ENCODE measurements around the gene STPG2.

STPG2 gene

DNA sequence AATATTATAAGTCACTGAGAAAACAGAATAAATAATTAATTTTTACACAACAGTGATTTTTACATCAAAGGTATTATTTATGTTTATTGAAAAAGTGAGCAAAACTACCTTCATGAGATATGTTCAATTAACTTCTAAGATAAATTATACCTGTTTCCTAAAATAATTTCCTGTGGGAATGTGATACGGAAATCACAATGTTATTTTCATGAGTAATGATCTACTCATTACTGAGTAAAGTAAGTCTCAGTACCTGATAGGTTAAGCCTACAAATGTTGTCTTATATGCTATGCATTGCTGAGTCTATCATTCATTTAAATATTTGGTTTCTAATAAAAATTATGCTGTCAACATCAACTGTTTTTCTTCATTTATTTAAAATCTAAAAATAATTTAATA, 324.0 kb downstream of the STPG2 start:
- DNase-seq (ENCODE audit: low read depth, low spot score) = no peak

DNA sequence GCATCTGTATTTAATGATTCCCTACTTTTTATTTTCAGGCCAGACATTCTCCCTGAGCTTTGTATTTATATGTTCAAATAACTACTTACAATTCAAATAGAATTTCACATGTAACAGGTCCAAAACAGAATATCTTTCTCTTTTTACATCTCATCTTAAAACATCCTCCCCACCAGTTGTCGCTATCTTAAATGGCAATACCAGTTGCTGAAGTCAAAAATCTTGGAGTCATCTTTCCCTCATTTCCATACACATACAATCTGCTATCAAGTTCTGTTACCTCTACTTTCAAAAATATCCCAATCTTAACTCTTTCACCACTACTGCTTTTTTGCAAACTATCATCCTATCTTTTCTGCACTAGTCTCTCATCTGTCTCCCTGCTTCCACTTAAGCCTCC, 330.5 kb downstream of the STPG2 start:
- no peak for DNase-seq (ENCODE audit: low read depth, low spot score)

DNA sequence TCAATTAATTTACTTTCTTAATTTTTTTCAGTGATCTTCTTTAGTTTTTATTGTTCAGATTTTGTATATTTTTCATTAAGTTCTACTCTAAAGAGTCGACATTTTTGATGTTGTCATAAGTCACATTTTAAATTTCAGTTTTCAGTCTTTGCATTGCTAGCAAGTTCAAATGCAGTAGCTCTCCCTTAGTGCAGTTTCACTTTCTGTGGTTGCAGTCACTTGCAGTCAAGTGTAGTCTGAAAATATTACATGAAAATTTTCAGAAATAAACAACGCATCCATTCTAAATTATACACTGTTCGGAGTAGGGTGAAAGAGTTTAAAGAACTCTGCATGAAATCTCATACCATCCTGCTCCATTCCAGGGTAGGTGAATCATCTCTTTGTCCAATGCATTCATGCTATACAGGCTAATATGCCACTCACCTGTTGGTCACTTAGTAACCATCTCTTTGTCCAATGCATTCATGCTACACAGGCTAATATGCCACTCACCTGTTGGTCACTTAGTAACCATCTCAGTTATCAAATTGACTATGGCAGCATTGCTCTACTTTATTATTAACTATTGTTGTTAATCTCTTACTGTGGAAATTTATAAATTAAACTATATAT, 356.9 kb downstream of the STPG2 start:
- no peak for DNase-seq (ENCODE audit: low read depth, low spot score)

DNA sequence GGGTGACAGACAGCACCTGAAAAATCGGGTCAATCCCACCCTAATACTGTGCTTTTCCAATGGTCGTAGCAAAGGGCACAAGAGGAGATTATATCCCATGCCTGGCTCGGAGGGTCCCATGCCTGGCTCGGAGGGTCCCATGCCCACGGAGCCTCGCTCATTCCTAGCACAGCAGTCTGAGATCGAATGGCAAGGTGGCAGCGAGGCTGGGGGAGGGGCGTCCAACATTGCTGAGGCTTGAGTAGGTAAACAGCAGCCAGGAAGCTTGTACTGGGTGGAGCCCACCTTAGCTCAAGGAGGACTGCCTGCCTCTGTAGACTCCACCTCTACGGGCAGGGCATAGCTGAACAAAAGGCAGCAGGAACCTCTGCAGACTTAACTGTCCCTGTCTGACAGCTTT, 365.1 kb downstream of the STPG2 start:
- no peak for DNase-seq (ENCODE audit: low read depth, low spot score)

DNA sequence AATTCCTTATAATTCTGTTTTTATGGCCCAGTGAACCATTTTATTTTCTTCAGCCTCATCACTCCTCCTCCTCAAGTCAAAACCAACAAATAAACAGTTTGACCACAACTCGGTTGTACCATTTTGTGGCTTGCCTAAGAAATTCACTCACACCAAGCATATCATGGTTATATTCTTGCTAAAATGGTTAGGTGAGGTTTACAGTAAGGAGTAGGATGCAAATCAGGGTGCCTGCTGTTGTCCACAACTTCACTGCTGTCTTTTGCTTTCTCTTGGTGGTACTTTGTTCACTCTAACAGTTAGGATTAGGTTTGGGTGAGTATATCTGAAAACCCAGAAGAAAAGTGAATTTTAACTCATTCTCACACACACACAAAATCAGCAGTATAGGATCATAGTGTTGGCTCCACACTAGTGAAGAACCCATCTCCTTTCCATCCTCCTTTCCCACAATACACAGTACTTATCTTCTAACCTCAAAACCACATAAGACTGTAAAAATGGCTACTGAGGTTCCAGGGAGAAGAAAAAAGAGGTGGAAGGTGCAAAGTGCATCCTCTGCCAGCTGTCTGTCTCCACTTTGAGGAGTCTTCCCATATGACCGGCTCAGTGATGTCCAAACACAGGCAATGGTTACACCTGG, 368.8 kb downstream of the STPG2 start:
- no peak for DNase-seq (ENCODE audit: low read depth, low spot score)

DNA sequence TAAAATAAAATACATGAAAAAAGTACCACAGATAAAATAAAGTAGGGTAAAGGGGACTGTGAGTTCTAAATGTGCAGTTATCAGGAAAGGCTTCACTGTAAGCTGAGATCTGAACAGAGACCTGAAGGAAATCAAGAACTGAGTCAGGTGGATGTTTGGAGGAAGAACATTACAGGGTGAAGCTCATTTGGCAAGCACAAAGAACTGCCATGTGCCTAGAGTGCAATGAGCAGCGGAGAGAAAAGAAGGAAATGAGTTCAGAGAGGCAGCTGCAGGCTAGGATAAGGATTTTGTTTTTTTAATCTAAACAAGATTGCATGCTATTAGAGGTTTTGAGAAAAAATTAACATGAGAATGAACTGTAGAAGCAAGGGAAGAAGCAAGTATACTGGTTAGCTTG, 373.1 kb downstream of the STPG2 start:
- DNase-seq (ENCODE audit: low read depth, low spot score) = no peak

DNA sequence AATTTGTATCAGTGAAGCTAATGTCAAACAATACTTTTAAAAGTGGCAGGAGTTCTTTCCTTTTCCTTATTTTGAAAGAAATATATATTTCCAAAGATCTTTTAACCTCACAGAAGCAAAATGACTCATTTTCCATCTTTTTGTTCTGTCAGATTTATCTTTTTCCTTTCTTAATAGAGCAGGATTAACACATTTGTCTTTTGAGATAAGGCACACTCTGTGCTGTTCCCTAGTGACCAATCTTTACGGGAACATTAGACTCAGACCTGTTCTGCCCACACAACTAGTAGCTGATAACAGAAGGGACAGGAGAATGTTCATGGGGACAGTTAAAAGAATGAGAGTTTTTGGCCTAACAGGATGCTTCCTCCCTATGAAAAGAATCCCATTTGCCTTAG, 381.2 kb downstream of the STPG2 start:
- no peak for DNase-seq (ENCODE audit: low read depth, low spot score)

DNA sequence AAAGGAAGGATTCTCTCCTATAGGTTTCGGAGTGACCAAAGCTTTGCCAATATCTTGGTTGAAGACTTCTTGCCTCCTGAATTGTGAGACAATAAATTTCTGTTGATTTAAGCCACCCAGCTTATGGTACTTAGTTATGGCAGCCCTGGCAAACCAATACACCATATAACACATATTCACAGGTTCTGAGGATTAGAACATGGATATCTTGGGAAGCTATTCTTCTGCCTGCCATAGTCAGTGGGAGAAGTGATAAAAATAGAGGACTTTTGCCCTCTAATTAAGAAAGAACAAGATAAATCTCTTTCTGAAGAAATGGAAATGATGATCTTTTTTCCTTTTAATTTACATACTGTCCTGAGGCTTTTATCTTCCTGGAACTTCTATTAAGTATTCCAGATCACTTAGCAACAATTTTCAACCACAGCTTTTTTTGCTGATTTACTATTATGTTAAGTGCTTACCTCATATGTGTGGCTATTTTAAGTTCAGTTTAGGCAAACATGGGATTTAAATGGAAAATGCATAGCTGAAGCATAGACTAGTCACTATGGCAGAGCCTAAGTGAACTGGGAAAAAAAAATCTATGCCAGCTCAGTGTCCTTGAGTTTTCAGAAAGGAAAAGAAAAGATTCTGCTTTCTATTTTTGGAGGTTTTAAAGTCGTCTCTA, 381.7 kb downstream of the STPG2 start:
- no peak for DNase-seq (ENCODE audit: low read depth, low spot score)

DNA sequence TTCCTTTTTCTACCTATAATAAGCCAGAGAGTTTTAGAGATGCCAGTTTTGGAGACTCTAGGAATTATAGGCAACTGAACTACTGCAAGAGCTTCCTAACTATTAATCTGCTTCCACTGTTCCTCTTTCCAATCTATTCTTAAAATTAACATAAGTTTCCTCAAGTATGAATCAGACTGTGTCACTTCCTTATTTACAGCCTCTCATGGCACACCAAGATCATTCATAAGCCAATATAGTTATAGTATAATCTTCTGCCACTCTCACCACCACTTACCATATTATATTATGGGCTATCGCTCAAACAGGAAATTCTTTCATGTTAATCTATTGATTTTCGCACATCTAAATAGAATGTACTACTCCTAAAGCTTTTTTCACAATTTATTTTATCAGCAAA, 383.5 kb downstream of the STPG2 start:
- no peak for DNase-seq (ENCODE audit: low read depth, low spot score)

DNA sequence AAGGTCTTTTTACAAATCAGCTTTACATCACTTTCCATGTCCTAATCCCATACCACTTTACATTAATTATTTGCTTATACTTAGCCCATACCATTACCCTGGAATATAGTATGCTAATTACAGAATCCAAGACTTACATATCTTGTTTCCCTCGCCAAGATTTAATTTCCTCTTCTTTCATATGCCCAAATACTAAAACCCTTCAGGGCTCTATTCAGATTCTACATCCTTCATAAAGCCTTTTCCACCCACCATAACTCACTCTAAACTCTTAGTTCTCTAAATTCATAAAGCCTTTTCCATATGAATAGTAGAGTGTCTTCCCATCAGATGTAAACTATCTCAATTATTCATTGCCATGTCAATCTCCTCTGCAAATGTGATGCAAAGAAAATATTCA, 390.7 kb downstream of the STPG2 start:
- no peak for DNase-seq (ENCODE audit: low read depth, low spot score)

DNA sequence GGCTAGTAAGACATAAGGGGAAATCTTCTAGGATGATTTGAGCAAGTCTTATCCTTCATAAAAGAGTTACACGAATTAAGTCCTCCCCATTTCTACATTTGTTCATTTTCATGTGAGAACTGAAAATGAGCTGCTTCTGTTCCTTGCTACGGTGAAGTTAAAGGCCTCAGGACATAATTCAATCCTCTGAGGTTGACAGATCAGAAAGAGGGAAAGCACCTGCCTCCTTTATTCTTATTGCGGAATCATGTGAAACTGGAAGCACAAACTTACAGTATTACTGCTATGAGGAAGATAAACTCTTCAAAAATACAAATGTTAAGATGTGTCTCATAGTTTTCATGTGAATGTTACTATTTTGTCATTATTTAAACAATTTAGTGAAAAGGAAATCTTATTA, 395.3 kb downstream of the STPG2 start:
- no peak for DNase-seq (ENCODE audit: low read depth, low spot score)

DNA sequence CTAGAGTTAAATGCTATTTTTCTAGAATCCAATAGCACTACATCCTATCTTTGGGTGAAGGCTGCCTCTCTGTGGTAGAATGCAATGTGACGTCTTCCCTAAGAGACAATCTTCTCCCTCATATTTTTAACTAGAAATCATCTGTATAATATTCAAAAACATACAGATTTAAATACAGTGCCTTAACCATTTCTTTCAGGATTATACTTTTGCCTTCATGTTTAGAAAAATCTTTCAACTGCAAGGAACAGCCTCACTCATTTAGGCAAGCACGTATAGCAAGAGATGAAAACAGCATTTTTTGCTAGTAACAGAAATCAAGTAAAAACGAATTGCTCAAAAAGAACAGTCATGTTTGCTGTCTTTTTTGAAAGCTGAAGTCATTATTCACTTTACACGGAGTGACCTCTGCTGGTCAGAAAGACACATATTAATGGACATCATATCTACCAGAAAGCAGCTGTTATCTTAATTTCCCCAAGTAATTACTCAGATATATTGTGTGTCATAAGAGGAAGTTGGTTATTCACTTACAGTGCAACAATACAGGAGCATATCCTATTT, 422.3 kb downstream of the STPG2 start:
- DNase-seq (ENCODE audit: low read depth, low spot score) = peak; percentile 12

DNA sequence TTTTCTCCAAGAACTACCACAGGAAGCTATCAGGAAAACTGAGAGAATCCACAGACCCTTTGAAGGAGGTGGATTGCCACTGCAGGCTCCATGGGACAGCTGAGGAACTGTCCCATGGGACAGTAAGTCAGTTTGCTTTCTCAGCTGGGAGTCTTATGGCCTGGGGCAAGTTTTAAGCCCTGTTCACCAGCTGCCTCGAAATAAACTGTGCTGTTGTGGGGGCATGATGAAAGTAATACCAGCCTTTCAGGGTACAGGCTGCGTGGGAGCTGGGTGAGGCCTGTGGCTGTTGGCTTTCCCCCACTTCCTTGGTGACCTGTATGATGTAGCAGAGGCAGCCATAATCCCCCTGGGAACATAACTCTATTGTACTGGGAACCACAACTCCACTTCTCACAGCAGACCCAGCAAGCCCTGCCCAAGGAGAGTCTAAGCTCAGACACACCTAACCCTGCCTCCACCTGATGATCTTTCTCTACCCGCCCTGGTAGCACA, 452.1 kb downstream of the STPG2 start:
- no peak for DNase-seq (ENCODE audit: low read depth, low spot score)

DNA sequence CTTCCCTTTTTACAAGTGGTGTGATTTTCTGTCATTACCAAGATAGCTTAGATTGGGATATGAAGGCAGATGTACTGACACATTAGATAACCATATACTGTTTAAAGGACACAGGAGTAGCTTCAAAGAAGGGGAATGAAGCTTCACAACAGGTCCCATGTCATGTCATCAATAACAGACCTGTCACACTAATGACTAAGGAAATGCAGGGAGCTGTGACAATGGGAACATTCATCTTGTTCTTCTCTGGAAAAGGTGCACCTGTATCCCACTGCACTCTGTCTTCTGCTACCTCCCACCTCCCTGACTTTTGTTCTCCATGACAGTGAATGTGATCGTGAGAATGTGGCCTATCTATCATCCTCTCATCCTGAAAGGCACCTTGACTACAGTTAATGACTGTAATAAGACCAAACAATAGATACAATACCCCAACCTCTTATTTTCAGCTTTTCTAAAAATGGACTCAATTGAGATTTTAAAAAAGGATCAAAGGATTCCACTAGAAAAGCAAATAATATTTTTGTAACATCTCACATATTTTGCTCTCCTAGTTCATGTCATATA, 472.5 kb downstream of the STPG2 start:
- DNase-seq (ENCODE audit: low read depth, low spot score) = no peak

DNA sequence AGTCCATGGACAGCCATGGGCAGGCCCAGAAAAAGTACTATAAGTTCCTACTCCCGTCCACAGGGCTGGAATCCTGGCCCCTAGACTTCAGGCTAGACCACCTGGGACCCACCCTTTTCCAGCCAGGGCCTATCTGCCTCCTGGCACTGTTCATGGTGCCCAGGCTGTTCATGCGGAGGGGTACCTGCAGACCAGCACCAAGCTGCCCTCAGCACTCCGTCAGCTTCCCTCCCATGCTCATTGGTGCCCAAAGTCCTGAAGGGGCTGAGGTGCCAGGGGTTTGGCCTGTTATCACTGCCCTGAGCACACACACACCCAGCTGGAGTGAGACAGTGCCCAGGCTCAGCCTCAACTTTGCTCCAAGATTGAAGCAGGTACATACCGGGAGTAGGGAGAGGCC, 477.7 kb downstream of the STPG2 start:
- DNase-seq (ENCODE audit: low read depth, low spot score) = no peak

DNA sequence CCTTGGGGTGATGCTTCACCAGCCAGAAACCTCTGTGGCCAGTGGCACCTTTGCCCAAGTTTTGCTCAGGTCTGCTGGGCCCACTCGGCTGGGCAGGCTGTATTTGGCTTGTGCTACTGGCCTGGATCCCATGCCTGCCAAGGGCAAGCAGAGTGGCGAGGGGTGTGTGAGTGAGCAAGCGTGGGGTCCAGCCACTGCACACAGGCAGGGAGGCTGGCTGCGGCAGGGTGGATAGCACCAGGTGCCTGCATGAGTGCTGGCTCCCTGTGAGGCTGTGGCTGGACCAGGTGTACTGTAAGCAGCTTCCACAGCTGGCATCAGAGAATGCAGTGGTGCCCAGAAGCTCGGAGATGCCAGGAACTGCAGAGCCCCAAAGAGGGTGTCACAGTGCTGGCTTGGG, 478.5 kb downstream of the STPG2 start:
- DNase-seq (ENCODE audit: low read depth, low spot score) = no peak

DNA sequence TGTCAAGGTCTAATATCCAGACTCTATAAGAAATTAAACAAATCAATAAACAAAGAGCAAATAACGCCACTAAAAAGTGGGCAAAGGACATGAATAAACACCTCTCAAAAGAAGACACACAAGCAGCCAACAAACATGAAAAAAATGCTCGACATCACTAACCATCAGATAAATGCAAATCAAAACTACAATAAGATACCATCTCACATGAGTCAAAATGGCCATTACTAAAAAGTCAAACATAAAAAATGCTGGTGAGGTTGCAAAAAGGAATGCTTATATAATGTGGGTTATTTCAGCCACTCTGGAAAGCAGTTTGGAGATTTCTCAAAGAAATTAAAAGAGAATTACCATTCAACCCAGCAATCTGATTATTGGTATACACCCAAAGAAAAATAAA, 481.1 kb downstream of the STPG2 start:
- DNase-seq (ENCODE audit: low read depth, low spot score) = no peak

DNA sequence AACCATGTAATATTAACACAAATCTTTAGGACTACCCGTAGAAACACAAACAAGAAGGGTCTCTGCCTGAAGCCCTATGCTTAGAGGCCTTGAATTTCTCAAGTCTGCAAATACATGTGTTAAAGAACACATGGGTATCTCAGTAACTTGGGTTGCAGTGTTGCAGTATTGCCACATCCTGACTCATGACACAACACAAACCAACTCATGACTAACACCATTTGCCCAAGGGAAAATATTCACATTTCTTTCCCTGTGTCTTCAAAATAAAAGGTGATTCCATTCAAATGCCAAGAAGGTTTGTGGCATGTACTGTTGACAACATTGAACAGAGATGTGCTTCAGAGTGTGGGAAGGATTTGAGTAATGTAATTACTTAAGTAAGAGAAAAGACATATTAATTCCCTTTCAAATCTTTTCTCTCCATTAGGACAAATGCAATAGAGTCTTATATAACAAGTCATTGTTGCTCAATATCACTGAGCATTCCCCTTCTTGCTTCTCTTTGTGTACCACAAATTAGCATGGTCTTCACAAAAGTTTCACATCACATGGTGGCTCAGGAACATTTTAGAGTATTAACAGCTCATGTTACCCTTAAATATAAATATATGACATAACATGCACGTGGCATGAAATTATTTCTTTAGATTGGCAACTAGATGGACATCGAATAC, 487.1 kb downstream of the STPG2 start:
- DNase-seq (ENCODE audit: low read depth, low spot score) = peak; percentile 7

DNA sequence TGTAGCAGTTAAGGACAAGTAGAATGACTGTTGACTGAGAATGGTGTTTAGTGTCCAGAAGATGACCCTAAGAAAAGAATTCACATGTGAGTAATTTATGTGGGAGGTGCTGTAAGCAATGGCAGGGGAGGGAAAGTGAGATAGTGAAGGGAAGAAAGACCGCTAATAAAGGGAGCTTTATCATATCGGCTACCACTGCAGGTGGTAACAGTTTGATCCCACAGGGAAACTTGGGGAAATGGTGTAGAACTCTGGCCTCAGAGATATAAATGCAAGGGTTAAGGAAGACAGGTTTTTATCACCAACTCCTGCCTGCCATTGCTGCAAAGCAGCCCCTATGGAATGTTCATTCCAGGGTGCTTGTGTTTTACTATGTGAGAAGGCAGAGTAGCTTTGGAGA, 489.6 kb downstream of the STPG2 start:
- DNase-seq (ENCODE audit: low read depth, low spot score) = no peak

DNA sequence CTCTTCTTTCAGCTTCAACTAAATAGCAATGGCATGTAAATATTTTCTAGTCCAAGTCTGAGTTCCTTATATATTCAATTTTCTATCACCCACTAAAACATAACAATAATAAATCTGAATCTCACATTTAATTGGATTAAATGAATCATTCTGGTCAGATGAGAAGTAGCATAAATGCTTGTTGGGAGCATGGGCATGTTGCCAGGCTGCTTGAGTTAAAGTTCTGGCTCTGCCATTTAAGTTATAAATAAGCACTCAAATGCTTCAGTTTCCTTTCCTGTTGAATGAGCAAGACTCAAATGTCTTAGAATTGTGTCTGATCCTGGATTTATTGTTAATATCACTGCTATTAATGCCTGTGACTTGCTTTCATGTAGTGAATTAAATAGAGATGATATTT, 496.3 kb downstream of the STPG2 start:
- DNase-seq (ENCODE audit: low read depth, low spot score) = no peak

DNA sequence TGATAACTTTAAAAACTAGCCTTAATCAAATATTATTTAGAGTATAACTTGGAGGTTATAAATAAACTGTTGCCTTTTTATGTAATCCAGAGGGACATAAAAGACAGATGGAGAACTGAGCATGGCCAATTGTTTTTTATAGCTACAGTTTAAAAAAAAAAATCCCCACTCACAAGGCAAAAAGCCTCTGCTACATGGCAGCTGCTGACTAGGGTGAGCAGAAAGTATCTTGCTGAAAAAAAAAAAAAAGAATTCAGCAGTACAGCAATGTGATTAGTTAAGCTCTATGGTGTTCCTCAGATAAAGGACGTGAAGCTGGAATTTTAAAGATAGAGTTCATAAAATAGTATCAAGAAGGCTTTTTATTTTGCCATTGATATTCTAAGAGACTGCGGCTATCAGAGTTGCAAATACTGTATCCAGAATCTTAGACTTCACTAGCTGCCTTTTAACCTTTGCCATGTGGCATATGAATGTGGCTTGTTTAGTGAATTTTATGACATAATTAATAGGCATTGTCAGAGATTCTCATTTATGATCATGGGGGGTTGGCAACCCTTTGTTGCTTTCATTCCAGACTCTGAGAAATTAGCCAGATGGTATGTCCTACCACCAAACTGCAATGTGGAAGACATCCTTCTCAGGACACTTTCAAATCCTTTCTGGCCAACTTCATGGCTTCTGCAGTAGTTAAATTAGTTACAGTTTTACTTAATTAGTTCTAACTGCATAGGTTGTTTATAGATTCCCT, 498.0 kb downstream of the STPG2 start:
- DNase-seq (ENCODE audit: low read depth, low spot score) = no peak
